HUES6 (cell line): Measurements from ENCODE around the gene COMMD7.

ENCODE experiments used
- H3K27ac ChIP-seq: 2 replicates; pipeline ENCODE4 v1.7.0; 2013; ENCODE audit warnings: low read depth, mild to moderate bottlenecking, low read length, inconsistent platforms
- H3K27me3 ChIP-seq: 2 replicates; pipeline ENCODE4 v1.6.1; 2013; ENCODE audit warnings: low read length; ENCODE audit not compliant: control insufficient read depth, insufficient read depth
- H3K36me3 ChIP-seq: 2 replicates; pipeline ENCODE4 v1.6.1; 2013; ENCODE audit warnings: low read length; ENCODE audit not compliant: control insufficient read depth, insufficient read depth
- H3K4me1 ChIP-seq: 2 replicates; pipeline ENCODE4 v1.6.1; 2013; ENCODE audit warnings: low read length; ENCODE audit not compliant: control insufficient read depth, insufficient read depth
- H3K4me3 ChIP-seq: 2 replicates; pipeline ENCODE4 v1.5.1; 2013; ENCODE audit warnings: low read depth, low read length
- H3K9ac ChIP-seq: one replicate; pipeline ENCODE4 v1.6.1; 2013; ENCODE audit warnings: mild to moderate bottlenecking, low read length
- H3K9me3 ChIP-seq: 2 replicates; pipeline ENCODE4 v1.6.1; 2013; ENCODE audit warnings: low read depth, low read length; ENCODE audit not compliant: control insufficient read depth, insufficient read depth

Gene COMMD7

GRCh38 chr20:32743237-32744112 is at the start of gene COMMD7:
Gene COMMD7 (minus strand): TSS chr20:32743467. CDS start chr20:32743391, 76 bp downstream.
- Histone ChIP-seq H3K36me3 (peaks cover 2% of the 10 kb centered on the region; the same call in 1 of the 2 replicates), H3K4me1 (peaks cover 7% of the 10 kb centered on the region), H3K4me3 (peak within 1 kb of the TSS; percentile 67), H3K27ac (peak within 1 kb of the TSS; percentile 12; the same call in 1 of the 2 replicates), H3K27me3 (no peaks in the 10 kb centered on the region), H3K9ac (peak within 1 kb of the TSS; percentile 81), H3K9me3 (no peaks in the 10 kb centered on the region)

- Histone ChIP-seq H3K4me3 (no peak overlapping the region), H3K4me1 (0 out of 2 replicates have a peak, but pooled peaks cover 8% of the 10 kb centered on the region), H3K27ac (no peak overlapping the region), H3K36me3 (peaks cover 100% of the 10 kb centered on the region), H3K9me3 (no peaks in the 10 kb centered on the region), H3K27me3 (no peaks in the 10 kb centered on the region), H3K9ac (no peak overlapping the region)
Observed at GRCh38 chr20:32792731-32793458, 49.6 kb upstream of the COMMD7 start.

GRCh38 chr20:32792316-32792715 is 49.0 kb upstream of the COMMD7 start:
- peaks cover 100% of the 10 kb centered on the region for H3K36me3 ChIP-seq
- no peaks in the 10 kb centered on the region for H3K9me3 ChIP-seq
- no peak overlapping the region for H3K4me3 ChIP-seq
- H3K27ac ChIP-seq = no peak overlapping the region
- no peaks in the 10 kb centered on the region for H3K27me3 ChIP-seq
- no peak overlapping the region for H3K9ac ChIP-seq
- H3K4me1 ChIP-seq = 0 out of 2 replicates have a peak, but pooled peaks cover 8% of the 10 kb centered on the region

GRCh38 chr20:32790751-32791057 is 47.4 kb upstream of the COMMD7 start:
- Histone ChIP-seq H3K4me1 (0 out of 2 replicates have a peak, but pooled peaks cover 8% of the 10 kb centered on the region), H3K27ac (0 out of 2 replicates have a peak overlapping the region, but pooled peaks have one; percentile 8), H3K4me3 (no peak overlapping the region), H3K27me3 (no peaks in the 10 kb centered on the region), H3K36me3 (peaks cover 100% of the 10 kb centered on the region), H3K9ac (no peak overlapping the region), H3K9me3 (no peaks in the 10 kb centered on the region)

- H3K27ac ChIP-seq = no peak overlapping the region
- no peak overlapping the region for H3K9ac ChIP-seq
- H3K4me1 ChIP-seq = 0 out of 2 replicates have a peak, but pooled peaks cover 8% of the 10 kb centered on the region
- peaks cover 100% of the 10 kb centered on the region for H3K36me3 ChIP-seq
- H3K9me3 ChIP-seq = no peaks in the 10 kb centered on the region
- H3K27me3 ChIP-seq = no peaks in the 10 kb centered on the region
- no peak overlapping the region for H3K4me3 ChIP-seq
Observed at GRCh38 chr20:32789896-32790750, 46.9 kb upstream of the COMMD7 start.

- no peaks in the 10 kb centered on the region for H3K9me3 ChIP-seq
- peaks cover 100% of the 10 kb centered on the region for H3K36me3 ChIP-seq
- H3K9ac ChIP-seq = no peak overlapping the region
- H3K27ac ChIP-seq = no peak overlapping the region
- H3K4me3 ChIP-seq = no peak overlapping the region
- H3K4me1 ChIP-seq = 0 out of 2 replicates have a peak, but pooled peaks cover 8% of the 10 kb centered on the region
- H3K27me3 ChIP-seq = no peaks in the 10 kb centered on the region
Observed at GRCh38 chr20:32787168-32787567, 43.9 kb upstream of the COMMD7 start.

GRCh38 chr20:32786059-32786760 is 42.9 kb upstream of the COMMD7 start:
- Histone ChIP-seq H3K9ac (no peak overlapping the region), H3K4me1 (0 out of 2 replicates have a peak, but pooled peaks cover 2% of the 10 kb centered on the region), H3K9me3 (no peaks in the 10 kb centered on the region), H3K4me3 (no peak overlapping the region), H3K27ac (no peak overlapping the region), H3K27me3 (no peaks in the 10 kb centered on the region), H3K36me3 (peaks cover 100% of the 10 kb centered on the region)

GRCh38 chr20:32784369-32785080 is 41.3 kb upstream of the COMMD7 start:
- Histone ChIP-seq H3K9ac (no peak overlapping the region), H3K36me3 (peaks cover 99% of the 10 kb centered on the region)

GRCh38 chr20:32780749-32781655 is 37.7 kb upstream of the COMMD7 start:
- H3K27ac ChIP-seq = peak overlapping the region; percentile 63
- no peaks in the 10 kb centered on the region for H3K9me3 ChIP-seq
- peaks cover 37% of the 10 kb centered on the region for H3K4me1 ChIP-seq
- H3K36me3 ChIP-seq = peaks cover 96% of the 10 kb centered on the region
- no peaks in the 10 kb centered on the region for H3K27me3 ChIP-seq
- peak overlapping the region; percentile 48 for H3K9ac ChIP-seq
- no peak overlapping the region for H3K4me3 ChIP-seq

More at GRCh38 chr20:32784369-32785080, 41.3 kb upstream of the COMMD7 start:
- Histone ChIP-seq H3K27ac (no peak overlapping the region), H3K27me3 (no peaks in the 10 kb centered on the region), H3K9me3 (no peaks in the 10 kb centered on the region), H3K4me1 (peaks cover 8% of the 10 kb centered on the region; the same call in 1 of the 2 replicates), H3K4me3 (no peak overlapping the region)
